Measurements from ENCODE around the gene ERCC6. TPM values are rescaled to one million over a fixed set of nuclear protein-coding genes. Genes with fewer than 3 reads are reported as not detected.

The ERCC6 gene
- total RNA-seq, 2 experiments from 2014 or later, result 14.9 to 19.2 TPM

DNA sequence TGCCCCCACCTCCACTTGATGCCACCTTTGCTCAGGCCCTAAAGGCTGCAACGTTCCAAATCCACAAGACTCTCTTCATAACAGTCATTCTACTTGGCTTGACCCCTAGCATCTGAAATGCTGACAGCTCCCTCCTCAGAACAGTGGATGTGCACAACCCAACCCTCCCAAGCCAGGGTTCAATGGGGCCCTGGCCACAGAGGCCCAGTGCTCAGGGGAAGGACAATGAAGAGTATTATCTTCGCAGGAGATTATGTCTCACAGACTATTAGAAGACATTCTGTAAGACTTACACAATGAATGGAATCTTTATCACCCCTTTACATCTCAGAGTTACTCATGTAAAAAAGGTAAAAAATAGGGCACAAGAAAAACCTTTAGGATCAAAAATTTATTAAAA is 20.4 kb downstream of the ERCC6 start:
- ChIA-PET CTCF (interaction anchor here (0.6 to 2.0 kb wide), 2 partner anchors 111 to 861 kb away, joined by 3 to 7 read pairs; no protein-coding TSS in a partner anchor), POLR2A (no interaction called here)

DNA sequence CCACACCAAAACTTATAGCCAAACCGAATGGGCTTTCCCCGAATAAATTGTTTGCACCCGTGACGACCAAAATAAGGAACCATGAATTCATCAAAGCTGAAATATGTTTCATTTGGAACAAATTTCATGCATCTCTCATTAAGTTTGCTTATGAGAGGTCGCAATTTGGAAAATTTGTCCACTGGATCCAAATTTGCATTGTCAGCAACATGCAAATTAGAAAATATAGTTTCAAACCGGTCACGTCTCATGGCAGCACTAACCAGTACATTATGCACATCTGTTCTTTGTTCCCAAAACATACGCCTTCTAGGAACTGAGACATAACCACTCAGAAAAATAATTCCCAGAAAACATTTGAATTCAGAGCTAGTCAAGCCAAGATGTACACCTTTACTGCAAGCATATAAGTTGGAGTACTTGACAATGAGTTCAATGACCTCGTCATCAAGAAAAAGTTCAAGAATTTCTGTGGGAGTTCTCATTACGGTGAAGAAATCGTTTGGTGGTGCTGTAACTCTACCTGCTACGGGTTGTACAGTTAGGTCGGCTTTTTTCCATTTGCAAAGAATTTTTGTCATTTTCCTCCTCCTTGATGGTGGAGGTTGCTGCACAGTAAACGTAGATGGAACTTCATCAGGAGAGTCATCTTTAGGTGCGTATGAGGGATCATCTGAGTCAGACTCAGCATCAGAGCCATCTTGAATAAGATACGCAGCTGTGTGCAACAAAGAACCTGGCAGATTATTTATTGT is 22.5 kb downstream of the ERCC6 start:
- CTCF ChIA-PET, result no interaction called here
- POLR2A ChIA-PET, result no interaction called here

DNA sequence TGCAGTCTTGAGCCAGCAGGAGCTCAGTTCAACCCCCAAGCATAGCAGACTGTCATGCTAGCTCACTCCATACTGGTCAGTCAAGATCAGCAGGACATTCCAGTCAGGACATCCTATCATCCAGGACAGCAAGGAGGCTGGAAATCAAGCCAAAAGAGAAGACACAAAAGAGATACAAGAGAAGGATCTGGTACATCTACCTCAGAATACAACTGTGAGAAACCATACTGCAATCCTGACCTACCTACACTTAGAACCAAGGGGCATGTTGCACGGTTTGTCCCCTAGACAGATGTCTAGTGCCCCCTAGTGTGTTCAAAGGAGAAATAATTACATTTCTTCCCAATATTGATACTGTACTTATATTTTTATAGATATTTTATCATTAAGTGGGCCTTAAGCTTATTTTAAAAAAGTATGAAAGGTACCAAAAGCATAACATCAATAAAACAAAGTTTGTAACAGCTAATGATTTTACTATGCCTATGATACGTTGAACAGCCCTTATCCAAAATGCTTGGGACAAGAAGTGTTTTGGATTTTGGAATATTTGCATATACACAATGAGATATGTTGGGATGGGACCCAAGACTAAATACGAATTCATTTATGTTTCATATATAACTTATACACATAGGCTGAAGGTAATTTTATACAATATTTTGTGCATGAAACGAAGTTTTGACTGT is 26.7 kb downstream of the ERCC6 start:
- CTCF ChIA-PET, result interaction anchor here (0.7 to 6.0 kb wide), 7 partner anchors 12 to 856 kb away, joined by 3 to 33 read pairs (median 4); no protein-coding TSS in a partner anchor
- POLR2A ChIA-PET, result no interaction called here

- ChIA-PET POLR2A (no interaction called here), CTCF (interaction anchor here (1.1 to 6.0 kb wide), 2 partner anchors 10 to 102 kb away, joined by 4 to 33 read pairs; no protein-coding TSS in a partner anchor)
Measured at GRCh38 chr10:49509771-49510303, 29.1 kb downstream of the ERCC6 start.

GRCh38 chr10:49508654-49509053 is 30.3 kb downstream of the ERCC6 start:
- CTCF ChIA-PET, result interaction anchor here (1.1 to 6.0 kb wide), 4 partner anchors 11 to 532 kb away, joined by 3 to 33 read pairs (median 4); no protein-coding TSS in a partner anchor
- POLR2A ChIA-PET, result no interaction called here

GRCh38 chr10:49508249-49508648 is 30.7 kb downstream of the ERCC6 start:
- CTCF ChIA-PET, result interaction anchor here (1.2 to 6.0 kb wide), 3 partner anchors 27 to 532 kb away, joined by 3 to 33 read pairs (median 3); no protein-coding TSS in a partner anchor
- POLR2A ChIA-PET, result no interaction called here

- ChIA-PET POLR2A (no interaction called here), CTCF (interaction anchor here (1.7 kb wide), 1 partner anchor 98 kb away, joined by 4 read pairs; no protein-coding TSS in a partner anchor)
Measured at GRCh38 chr10:49505589-49505988, 33.3 kb downstream of the ERCC6 start.

- POLR2A ChIA-PET, result no interaction called here
- CTCF ChIA-PET, result interaction anchor here (1.7 kb wide), 1 partner anchor 97 kb away, joined by 4 read pairs; no protein-coding TSS in a partner anchor
Measured at GRCh38 chr10:49505076-49505475, 33.8 kb downstream of the ERCC6 start.

DNA sequence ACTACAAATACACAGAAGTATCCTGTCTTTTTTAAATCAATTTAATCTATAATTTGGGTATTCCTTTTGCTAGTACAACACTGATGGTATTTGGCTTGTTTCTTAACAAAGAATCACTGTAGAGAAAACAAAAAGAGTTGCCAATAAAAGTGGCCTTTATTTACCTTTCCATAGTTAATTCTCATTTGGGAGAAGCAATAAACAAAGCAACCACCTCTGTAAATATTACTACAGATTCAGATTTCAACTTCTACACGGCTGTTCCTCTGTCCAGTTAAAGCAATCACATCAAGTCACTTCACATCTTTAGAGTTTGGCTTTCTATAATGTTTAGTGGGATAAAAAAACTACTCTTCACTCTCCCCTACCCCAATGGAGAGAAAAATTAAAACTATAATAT is 34.4 kb downstream of the ERCC6 start:
- ChIA-PET CTCF (interaction anchor here (1.7 kb wide), 1 partner anchor 97 kb away, joined by 4 read pairs; no protein-coding TSS in a partner anchor), POLR2A (no interaction called here)

GRCh38 chr10:49502358-49502757 is 36.6 kb downstream of the ERCC6 start:
- POLR2A ChIA-PET, result no interaction called here
- CTCF ChIA-PET, result no interaction called here

- ChIA-PET POLR2A (no interaction called here), CTCF (no interaction called here)
Measured at GRCh38 chr10:49500412-49500811, 38.5 kb downstream of the ERCC6 start.

- POLR2A ChIA-PET, result no interaction called here
- CTCF ChIA-PET, result no interaction called here
Measured at GRCh38 chr10:49499305-49499851, 39.5 kb downstream of the ERCC6 start.

DNA sequence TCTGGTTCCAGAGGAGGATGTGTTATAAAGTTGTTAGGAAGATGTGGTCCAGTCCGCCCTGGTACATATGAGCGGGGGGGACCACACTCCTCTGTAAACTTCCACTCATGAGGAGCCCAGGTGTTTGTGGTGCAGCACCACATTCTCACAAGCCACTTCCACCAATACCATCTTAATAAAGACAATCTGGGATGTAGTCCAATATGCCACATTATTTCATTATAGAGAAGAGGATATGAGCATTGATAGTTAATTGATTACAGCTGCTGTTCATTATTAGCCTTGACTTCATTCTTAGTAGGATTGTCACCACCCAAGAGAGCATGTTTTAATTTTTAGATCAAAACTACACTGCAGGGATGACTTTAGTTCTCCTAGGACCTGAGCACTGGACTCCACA is 40.5 kb downstream of the ERCC6 start:
- CTCF ChIA-PET, result interaction anchor here (1.2 kb wide), 1 partner anchor 91 kb away, joined by 3 read pairs; no protein-coding TSS in a partner anchor

GRCh38 chr10:49497358-49497757 is 41.6 kb downstream of the ERCC6 start:
- CTCF ChIA-PET, result interaction anchor here (1.2 kb wide), 1 partner anchor 90 kb away, joined by 3 read pairs; no protein-coding TSS in a partner anchor
- POLR2A ChIA-PET, result no interaction called here

More for the DNA sequence above, 40.5 kb downstream of the ERCC6 start:
- POLR2A ChIA-PET, result no interaction called here

- POLR2A ChIA-PET, result no interaction called here
Measured at GRCh38 chr10:49488056-49488717, 50.7 kb downstream of the ERCC6 start.

DNA sequence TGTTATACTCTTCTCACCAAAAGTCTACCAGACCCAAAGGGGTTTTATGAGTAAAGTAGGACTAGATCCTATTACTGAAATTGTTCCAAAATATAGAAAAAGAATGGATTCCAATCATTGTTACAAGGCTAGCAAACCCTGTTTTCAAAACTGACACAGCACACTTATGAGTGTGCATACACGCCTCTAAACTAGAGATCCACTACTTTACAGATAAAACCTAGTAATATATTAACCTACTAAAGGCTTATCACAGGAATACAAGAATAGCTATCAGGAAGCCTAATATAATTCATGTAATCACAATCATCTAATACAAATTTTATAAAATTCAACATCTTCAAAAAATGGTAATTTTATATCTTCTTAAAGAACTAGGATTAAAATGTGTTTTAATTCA is 52.2 kb downstream of the ERCC6 start:
- ChIA-PET POLR2A (no interaction called here), CTCF (no interaction called here)

More at GRCh38 chr10:49488056-49488717, 50.7 kb downstream of the ERCC6 start:
- CTCF ChIA-PET, result interaction anchor here (1.0 kb wide), 1 partner anchor 80 kb away, joined by 3 read pairs; no protein-coding TSS in a partner anchor

DNA sequence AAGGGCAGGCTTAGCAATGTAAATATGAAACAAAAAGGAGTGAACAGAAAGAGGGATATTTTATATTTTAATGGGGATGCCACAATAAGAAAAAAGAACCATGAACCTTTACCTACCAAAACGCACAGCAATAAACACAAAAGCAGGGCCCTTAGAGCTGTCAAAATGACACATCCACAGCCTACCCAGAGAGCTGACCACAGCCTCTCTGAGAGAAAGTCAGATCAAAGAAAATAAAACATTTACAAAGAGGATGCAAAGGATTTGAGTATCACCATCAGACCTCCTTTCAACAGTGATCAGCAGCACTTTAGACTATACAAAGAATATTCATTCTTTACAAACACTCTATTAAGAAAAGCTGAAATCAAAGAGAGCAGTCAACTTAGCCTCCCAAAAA is 52.9 kb downstream of the ERCC6 start:
- ChIA-PET CTCF (no interaction called here), POLR2A (no interaction called here)

DNA sequence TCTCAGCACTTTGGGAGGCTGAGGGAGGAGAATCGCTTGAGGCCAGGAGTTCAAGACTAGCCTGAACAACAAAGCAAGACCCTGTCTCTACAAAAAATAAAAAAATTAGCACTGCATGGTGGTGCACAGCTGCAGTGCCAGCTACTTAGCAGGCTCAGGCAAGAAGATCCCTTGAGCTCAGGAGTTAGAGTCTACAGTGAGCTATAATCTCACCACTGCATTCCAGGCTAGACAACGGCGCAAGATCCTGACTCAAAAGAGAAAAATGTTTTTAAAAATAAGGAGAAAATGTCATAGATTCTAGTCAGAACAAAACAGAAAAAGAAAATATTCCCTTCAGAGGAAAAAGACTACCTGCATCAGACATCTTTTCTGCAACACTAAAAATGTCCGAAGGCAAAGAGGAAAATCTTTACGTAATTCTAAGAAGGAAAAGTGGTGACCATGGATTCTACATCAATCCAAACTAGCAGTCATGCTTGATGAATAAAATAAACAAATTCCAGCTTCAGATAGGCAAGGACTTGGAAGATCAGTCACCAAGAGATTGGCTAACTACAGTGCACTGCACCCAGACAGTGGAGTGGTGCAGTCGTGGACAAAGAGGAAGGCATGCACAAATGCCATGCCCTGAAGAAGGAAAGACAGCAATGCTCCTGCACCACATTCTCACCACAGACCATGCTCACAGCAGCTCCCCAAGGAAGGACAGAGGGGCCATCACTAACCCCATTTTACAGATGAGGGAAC is 54.3 kb downstream of the ERCC6 start:
- POLR2A ChIA-PET, result no interaction called here
- CTCF ChIA-PET, result no interaction called here

- CTCF ChIA-PET, result no interaction called here
- POLR2A ChIA-PET, result no interaction called here
Measured at GRCh38 chr10:49478819-49479218, 60.1 kb downstream of the ERCC6 start.

All from activated CD8-positive, alpha-beta memory T cell treated with anti-CD3 and anti-CD28 coated beads for 36 hours (primary cell).